GM12801 (cell line): ENCODE results near the gene POLE3.

ENCODE experiments used
- CTCF ChIP-seq: IDR thresholded peaks from one replicate; pipeline ENCODE4 v1.5.1; 2011; ENCODE audit warnings: control low read depth; ENCODE audit not compliant: insufficient read length; ENCODE audit errors: extremely low read depth

POLE3 gene

GRCh38 chr9:113417370-113417769, 6.9 kb upstream of the POLE3 start:
- TF ChIP-seq CTCF = no peak

- no peak for TF ChIP-seq CTCF
These were observed 5.8 kb upstream of the POLE3 start for GRCh38 chr9:113416149-113416721.

DNA sequence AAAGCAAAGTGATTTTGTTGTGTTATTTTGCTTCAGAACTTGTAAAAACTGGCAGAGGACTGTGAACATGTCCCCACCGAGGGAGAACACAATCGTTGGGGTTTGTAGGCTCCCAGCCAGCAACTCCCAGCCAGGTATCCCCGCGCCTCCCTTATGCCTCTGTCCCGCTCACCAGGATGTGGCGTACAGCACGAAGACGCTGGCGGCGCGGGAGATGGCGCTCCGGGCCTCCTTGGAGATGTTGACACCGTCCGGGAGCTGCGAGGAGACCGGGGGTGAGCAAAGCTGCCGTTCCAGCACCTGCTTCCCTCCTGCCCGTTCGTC, 630 bp downstream of the POLE3 start:
- TF ChIP-seq CTCF = no peak

GRCh38 chr9:113409481-113409880, 994 bp downstream of the POLE3 start:
- no peak for TF ChIP-seq CTCF

DNA sequence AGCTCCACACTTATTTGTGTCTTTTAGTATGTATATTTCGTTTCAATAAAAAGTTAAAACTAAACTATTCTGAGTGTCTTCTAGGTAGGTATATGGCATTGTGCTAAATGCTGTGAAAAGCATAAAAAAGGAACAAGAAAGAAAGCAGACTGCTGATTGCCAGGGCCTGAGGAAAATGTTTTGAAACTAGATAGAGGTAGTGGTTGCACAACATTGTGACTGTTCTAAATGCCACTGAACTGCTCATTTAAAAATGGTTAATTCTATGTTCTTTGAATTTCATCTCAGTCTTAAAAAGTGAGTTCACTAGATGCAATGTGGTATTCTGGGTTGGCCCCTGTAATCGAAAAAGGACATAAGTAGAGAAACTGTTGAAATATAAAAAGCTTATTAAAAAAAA, 6.8 kb downstream of the POLE3 start:
- TF ChIP-seq CTCF = no peak

- TF ChIP-seq CTCF = no peak
These were observed 9.3 kb downstream of the POLE3 start, which contains the start of gene ALAD for GRCh38 chr9:113401027-113401792. TSS of gene ALAD (minus strand) at chr9:113401284. CDS start at chr9:113393559, 7,725 bp downstream.

DNA sequence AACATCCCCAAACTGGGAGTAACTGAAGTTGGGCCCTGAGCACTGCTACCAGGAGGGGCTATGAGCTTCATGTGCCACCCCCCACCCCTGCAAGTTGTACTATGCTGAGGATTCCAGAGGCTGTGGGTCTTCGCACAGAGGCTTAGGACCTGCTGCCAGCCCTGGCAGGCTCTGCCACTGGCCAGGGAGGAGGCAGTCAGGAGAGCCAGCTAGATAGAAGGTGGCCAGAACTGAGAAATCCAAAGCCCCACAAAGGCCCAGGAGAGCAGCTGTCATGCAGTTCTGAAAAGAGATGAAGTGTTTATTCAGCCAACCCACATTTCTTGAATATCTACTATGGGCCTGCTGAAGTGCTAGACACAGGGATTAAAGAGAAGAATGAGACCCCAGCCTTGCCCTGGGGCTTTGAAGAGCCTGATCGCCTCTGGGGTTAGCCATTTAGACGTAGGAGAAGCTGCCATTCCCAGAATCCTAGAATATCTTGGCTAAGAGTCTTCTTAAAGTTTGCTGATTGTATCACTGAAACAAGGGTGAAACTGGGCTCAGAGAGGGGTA, 10.8 kb downstream of the POLE3 start:
- no peak for TF ChIP-seq CTCF
